GM12874 (cell line): ENCODE results near the gene NEK6.

Experiments
- TF ChIP-seq, protein P1 (sequence below): IDR thresholded peaks from 2 replicates; pipeline ENCODE4 v1.5.1; 2011; ENCODE audit warnings: low read depth, mild to moderate bottlenecking, control low read depth, low read length, moderate library complexity; ENCODE audit not compliant: insufficient read depth

The NEK6 gene

DNA sequence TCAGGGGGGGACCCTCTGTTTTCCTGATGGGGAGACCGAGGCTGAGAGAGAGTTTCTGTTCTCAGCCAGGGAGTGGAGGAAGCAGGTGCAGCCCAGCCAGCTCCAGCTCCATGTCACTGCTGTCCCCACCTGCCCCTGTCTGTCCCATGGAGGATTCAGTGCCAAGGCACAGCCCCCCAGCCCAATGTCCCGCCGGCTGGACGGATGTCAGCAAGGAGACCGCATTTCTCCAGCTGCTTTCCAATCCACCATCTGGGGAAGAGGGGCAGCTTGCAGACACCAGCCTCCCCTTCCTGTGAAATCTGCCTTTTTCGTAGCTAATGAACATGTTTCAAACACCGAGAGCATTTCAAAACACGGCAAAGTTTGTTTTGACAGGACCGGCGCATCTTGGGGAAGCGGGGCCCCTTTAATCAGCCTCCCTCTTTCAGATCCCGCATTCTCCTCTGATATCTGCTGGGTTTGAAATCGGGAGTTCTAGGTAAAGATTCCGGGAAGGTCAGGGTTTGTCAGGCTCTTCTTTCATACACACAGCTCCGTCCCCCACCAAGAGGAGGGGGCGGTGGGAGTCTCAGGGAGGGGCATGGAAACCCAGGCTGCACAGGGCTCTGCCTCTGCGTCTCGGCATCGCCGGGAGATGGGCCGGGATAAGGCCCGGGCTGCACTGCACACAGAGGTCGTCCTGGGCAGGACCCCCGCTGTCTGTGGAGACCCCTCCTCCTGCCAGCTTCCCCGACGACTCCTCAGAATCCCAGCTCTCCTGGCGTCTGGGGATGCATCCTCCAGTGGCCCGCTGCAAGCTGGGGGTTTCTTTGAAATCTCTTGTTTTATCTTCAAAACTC lies 74.8 kb downstream of the NEK6 start:
- TF ChIP-seq, protein P1, sequence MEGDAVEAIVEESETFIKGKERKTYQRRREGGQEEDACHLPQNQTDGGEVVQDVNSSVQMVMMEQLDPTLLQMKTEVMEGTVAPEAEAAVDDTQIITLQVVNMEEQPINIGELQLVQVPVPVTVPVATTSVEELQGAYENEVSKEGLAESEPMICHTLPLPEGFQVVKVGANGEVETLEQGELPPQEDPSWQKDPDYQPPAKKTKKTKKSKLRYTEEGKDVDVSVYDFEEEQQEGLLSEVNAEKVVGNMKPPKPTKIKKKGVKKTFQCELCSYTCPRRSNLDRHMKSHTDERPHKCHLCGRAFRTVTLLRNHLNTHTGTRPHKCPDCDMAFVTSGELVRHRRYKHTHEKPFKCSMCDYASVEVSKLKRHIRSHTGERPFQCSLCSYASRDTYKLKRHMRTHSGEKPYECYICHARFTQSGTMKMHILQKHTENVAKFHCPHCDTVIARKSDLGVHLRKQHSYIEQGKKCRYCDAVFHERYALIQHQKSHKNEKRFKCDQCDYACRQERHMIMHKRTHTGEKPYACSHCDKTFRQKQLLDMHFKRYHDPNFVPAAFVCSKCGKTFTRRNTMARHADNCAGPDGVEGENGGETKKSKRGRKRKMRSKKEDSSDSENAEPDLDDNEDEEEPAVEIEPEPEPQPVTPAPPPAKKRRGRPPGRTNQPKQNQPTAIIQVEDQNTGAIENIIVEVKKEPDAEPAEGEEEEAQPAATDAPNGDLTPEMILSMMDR: no peak

DNA sequence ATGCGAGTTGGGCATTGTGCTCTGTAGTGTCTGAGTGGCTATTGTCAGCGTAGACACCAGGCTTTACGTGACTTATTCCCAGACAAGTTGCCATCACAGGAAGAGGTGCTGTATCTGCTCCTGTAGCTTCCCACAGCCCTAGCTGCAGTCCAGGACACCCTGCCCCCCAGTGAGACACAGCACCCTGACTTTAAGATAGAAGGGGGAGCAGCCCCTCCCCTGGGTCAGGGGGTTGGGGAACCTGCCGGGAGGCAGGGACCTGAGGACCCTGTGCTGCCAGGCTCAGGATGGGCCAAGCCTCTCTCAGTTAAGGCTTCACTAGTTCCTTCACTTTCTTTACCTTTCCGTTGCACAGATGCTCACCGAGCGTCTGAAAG lies 75.4 kb downstream of the NEK6 start:
- TF ChIP-seq, protein P1: no peak

DNA sequence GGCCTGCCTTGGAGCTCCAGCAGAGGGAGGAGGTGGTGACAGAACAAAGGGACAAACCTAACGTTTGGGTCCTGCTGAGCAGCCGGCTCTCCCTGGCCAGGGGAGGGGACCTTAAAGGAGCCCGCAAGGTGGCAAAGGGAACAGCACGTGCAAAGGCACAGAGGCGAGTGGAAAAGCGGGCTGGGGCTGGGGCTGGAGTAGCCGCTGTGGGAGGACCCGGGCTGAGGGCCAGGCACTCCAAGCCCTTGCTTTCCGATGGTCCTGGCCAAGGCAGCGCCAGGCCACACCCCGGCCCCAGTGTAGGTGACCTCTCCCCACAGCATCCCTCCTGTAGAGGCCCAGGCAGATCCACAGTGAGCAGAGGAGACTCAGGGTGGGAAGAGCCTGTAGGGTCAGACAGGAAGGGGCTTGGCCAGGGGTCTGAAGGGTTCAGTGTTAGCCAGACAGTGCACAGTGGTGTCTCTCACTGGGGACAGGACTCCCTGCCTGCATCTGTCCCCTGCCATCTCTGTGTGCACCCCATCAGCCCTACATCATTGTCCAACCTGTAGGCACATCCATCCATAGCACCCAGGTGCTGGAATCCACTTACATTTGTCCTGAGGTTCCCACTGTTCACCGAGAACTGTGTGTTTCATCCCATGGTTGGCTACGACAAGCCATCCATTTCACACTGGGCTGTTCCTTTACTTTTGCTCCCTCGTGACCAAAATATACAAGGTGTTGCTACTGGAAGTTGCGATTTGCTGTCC lies 77.0 kb downstream of the NEK6 start:
- TF ChIP-seq, protein P1: no peak

DNA sequence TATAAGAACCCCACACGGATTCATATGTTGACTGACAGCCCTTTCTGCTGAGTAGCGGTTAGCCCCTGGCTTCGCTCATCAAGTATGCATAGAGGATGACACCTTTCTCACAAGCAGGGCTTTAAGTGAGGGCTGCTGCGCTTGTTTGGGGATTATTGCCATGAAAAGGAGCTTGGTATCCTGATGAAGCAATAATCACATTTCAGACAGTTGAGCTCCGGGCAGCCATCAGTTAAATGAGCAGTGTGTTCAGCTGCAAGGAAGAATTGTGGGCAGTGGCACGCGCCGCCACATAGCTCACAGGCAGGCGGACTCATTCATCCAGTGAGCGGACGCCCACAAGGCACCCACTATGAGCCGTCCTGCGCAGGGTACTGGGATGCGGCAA lies 77.6 kb downstream of the NEK6 start:
- TF ChIP-seq, protein P1: no peak

DNA sequence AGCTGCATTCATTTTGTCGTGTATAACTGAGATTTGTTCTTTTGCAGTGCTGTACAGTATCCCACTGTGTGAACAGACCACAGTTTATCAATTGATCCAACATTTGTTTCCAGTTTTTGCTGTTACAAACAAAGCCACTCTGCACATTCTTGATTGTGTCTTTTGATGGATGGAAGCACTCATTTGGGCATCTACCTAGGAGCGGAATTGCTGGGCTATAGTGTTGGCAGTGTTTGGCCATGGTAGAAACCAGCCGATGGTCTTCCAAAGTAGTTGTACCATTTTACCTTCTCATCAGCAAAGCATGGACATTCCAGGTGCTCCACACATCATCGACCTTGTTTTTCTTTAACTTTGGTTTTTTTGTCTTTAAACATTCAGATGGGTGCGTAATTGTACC lies 79.8 kb downstream of the NEK6 start:
- TF ChIP-seq, protein P1: no peak

- TF ChIP-seq, protein P1: no peak
Measured at GRCh38 chr9:124339603-124340146, 81.9 kb downstream of the NEK6 start.
